Esophagus muscularis mucosa (tissue), 4 donors: ENCODE results near the gene IFIT3. TPM values are rescaled to one million over a fixed set of nuclear protein-coding genes. Genes with fewer than 3 reads are reported as not detected.

ENCODE experiments used
- DNase-seq: peaks from one replicate; pipeline ENCODE4 v3.0.0-alpha.2; 2017; ENCODE audit errors: extremely low spot score
- H3K27ac ChIP-seq, 4 donors: fragments of 200-600 bp; sonication (generic); replicated peaks in 1 of 4; 1 replicate in 3 of 4; 2 replicates in 1 of 4; pipeline ENCODE4 v1.5.1; 2016 to 2019; ENCODE audit warnings: mild to moderate bottlenecking in 1 of 4
- H3K27me3 ChIP-seq, 4 donors: fragments of 200-600 bp; sonication (generic); one replicate each; pipeline versions ENCODE4 v1.5.1 to v1.6.0; 2016 to 2019
- H3K36me3 ChIP-seq, 4 donors: fragments of 200-600 bp; sonication (generic); one replicate each; pipeline ENCODE4 v1.5.1; 2016 to 2019
- H3K4me1 ChIP-seq, 4 donors: fragments of 200-600 bp; sonication (generic); one replicate each; pipeline ENCODE4 v1.5.1; 2016 to 2019
- H3K4me3 ChIP-seq, 4 donors: fragments of 200-600 bp; sonication (generic); 1 replicate in 2 of 4; 2 replicates in 2 of 4; pipeline ENCODE4 v1.5.1; 2016 to 2019; ENCODE audit warnings: mild to moderate bottlenecking in 4 of 4, moderate library complexity in 1 of 4
- H3K9me3 ChIP-seq, 4 donors: fragments of 200-600 bp; sonication (generic); 1 replicate in 3 of 4; 2 replicates in 1 of 4; pipeline ENCODE4 v1.5.1; 2016 to 2019
- EP300 ChIP-seq: sonication (generic); formaldehyde crosslinking; IDR thresholded peaks from one replicate; pipeline ENCODE4 v1.6.1; 2017; ENCODE audit warnings: antibody characterized with exemption
- POLR2A ChIP-seq: fragments of 450-650 bp; IDR thresholded peaks from one replicate; pipeline ENCODE4 v1.6.1; 2017; ENCODE audit warnings: antibody characterized with exemption, moderate library complexity, mild to moderate bottlenecking, low read depth
- POLR2AphosphoS5 ChIP-seq, 2 donors: sonication (generic); formaldehyde crosslinking; IDR thresholded peaks; one replicate each; pipeline ENCODE4 v1.6.1; 2017; ENCODE audit warnings: antibody characterized with exemption in 2 of 2
- WGBS: methylation state at CpG from one replicate; pipeline ENCODE4 v1.1.5; 2018; 5-methylcytosine and 5-hydroxymethylcytosine counted together
- intact Hi-C: fragments of 100-400 bp; cut with DNase I; formaldehyde crosslinking; loops from one replicate; pipeline ENCODE4 v1.15.1; 2023
- total RNA-seq, 4 donors: library from RNA; depleted of rRNA; stranded (reverse); fragments of >200 nt; gene quantifications; one replicate each; pipeline versions ENCODE4 v1.1.0 to v1.2.1, GENCODE V29; 2016
- TF ChIP-seq, protein P1 (sequence below), 3 experiments: fragments of 200-600 bp in 2 of 3; fragments of 450-650 bp in 1 of 3; sonication (generic) in 2 of 3; IDR thresholded peaks; one replicate each; pipeline ENCODE4 v1.5.1; 2017 to 2019; ENCODE audit warnings: antibody characterized with exemption in 3 of 3, mild to moderate bottlenecking in 2 of 3, moderate library complexity in 1 of 3

IFIT3 gene
- total RNA-seq, 4 donors from 2014 or later, result 7.8 to 9.8 (median 8.8) TPM

DNA sequence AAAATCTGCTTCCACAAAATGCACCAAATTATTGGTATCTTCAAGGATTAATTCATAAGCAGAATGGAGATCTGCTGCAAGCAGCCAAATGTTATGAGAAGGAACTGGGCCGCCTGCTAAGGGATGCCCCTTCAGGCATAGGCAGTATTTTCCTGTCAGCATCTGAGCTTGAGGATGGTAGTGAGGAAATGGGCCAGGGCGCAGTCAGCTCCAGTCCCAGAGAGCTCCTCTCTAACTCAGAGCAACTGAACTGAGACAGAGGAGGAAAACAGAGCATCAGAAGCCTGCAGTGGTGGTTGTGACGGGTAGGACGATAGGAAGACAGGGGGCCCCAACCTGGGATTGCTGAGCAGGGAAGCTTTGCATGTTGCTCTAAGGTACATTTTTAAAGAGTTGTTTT lies 12.1 kb downstream of the IFIT3 start:
- DNase-seq, result no peak
- WGBS, result 100% methylated on average over 3 of the region's 4 CpGs
- peaks cover 0 to 34% (median 16%) of the 10 kb centered on the region in 4 donors for H3K36me3 ChIP-seq
- H3K4me3 ChIP-seq, result no peak overlapping the region
- peaks cover 12 to 26% (median 18%) of the 10 kb centered on the region in 4 donors for H3K4me1 ChIP-seq
- intact Hi-C loops, result loop anchor here (5.0 kb wide), 1 partner anchor 32 kb away; no protein-coding TSS in a partner anchor
- no peaks in the 10 kb centered on the region for H3K27me3 ChIP-seq
- no peak overlapping the region for H3K27ac ChIP-seq
- H3K9me3 ChIP-seq, result no peaks in the 10 kb centered on the region
- TF ChIP-seq POLR2AphosphoS5 (IDR thresholded peaks at IDR 0.05), result no peak
- TF ChIP-seq, protein P1, sequence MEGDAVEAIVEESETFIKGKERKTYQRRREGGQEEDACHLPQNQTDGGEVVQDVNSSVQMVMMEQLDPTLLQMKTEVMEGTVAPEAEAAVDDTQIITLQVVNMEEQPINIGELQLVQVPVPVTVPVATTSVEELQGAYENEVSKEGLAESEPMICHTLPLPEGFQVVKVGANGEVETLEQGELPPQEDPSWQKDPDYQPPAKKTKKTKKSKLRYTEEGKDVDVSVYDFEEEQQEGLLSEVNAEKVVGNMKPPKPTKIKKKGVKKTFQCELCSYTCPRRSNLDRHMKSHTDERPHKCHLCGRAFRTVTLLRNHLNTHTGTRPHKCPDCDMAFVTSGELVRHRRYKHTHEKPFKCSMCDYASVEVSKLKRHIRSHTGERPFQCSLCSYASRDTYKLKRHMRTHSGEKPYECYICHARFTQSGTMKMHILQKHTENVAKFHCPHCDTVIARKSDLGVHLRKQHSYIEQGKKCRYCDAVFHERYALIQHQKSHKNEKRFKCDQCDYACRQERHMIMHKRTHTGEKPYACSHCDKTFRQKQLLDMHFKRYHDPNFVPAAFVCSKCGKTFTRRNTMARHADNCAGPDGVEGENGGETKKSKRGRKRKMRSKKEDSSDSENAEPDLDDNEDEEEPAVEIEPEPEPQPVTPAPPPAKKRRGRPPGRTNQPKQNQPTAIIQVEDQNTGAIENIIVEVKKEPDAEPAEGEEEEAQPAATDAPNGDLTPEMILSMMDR (IDR thresholded peaks at IDR 0.05), result no peak
- no peak for TF ChIP-seq EP300
- TF ChIP-seq POLR2A, result no peak

DNA sequence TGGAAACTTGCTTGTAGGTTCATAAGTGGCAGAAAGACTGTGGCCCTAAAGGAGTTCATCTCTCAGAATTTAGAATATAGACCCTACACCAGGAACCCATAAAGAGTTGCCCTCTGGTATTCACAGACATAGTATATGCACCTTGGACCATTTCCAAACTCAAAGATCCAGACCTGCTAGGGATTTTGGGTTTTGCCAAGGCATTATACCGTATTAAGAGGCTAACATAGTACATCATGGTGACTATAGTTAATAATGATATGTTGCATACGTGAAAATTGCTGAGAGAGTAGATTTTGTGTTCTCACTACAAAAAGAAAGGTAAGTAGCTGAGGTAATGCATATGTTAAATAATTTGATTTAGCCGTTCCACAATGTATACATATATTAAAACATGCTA lies 13.9 kb downstream of the IFIT3 start:
- Histone ChIP-seq H3K4me1 (peaks cover 5 to 21% (median 15%) of the 10 kb centered on the region in 4 donors), H3K9me3 (no peaks in the 10 kb centered on the region), H3K27me3 (no peaks in the 10 kb centered on the region), H3K27ac (no peak overlapping the region), H3K36me3 (peaks cover 0 to 34% (median 16%) of the 10 kb centered on the region in 4 donors), H3K4me3 (no peak overlapping the region)
- TF ChIP-seq POLR2AphosphoS5 (IDR thresholded peaks at IDR 0.05) (no peak), POLR2A (no peak), EP300 (no peak)
- TF ChIP-seq, protein P1 (IDR thresholded peaks at IDR 0.05), result no peak
- DNase-seq, result no peak
- 80% methylated on average over 3 of the region's 3 CpGs for WGBS
- intact Hi-C loops, result no loop called here

DNA sequence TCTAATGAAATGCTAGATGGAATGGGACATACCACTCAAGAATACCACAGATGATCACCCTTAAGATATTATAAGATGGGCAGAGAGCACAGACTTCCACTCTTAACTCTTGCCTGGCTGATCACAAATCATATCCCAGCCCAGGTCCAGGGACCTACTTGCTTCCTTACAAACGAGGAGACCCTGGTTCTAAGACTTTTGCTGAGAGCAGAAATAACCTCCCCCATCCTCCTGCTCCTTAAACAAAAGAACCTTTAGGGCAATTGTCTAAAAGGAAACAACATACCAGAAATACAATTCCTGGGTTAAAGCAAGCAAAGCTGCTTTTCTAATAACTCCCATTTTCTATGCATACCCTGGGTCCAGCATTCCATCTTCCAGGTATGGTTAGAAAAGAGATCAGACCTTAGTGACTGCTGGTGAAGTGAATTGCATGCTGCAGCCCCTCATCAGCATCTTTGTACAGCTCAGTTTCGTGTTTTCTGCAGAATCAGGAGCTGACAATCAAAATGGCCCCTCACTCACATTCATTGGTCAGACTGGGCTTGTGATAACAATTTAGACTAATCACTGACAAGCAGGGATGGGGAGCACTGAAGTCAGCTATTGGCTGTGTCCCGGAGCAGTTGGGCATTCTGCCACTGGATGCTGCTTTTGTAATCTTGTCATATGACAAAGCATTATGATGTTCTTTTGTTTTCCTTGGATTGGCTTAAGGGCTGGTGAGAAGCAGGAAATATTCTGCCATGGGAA lies 14.6 kb downstream of the IFIT3 start:
- 55% methylated on average over 3 of the region's 3 CpGs for WGBS
- no peaks in the 10 kb centered on the region for H3K9me3 ChIP-seq
- no peak overlapping the region for H3K4me3 ChIP-seq
- peaks cover 0 to 33% (median 16%) of the 10 kb centered on the region in 4 donors for H3K36me3 ChIP-seq
- TF ChIP-seq POLR2A (no peak), POLR2AphosphoS5 (IDR thresholded peaks at IDR 0.05) (no peak), EP300 (no peak)
- TF ChIP-seq, protein P1 (IDR thresholded peaks at IDR 0.05), result no peak
- no peaks in the 10 kb centered on the region for H3K27me3 ChIP-seq
- DNase-seq, result no peak
- intact Hi-C loops, result no loop called here
- H3K27ac ChIP-seq, result no peak overlapping the region
- peaks cover 10 to 24% (median 22%) of the 10 kb centered on the region in 4 donors for H3K4me1 ChIP-seq

DNA sequence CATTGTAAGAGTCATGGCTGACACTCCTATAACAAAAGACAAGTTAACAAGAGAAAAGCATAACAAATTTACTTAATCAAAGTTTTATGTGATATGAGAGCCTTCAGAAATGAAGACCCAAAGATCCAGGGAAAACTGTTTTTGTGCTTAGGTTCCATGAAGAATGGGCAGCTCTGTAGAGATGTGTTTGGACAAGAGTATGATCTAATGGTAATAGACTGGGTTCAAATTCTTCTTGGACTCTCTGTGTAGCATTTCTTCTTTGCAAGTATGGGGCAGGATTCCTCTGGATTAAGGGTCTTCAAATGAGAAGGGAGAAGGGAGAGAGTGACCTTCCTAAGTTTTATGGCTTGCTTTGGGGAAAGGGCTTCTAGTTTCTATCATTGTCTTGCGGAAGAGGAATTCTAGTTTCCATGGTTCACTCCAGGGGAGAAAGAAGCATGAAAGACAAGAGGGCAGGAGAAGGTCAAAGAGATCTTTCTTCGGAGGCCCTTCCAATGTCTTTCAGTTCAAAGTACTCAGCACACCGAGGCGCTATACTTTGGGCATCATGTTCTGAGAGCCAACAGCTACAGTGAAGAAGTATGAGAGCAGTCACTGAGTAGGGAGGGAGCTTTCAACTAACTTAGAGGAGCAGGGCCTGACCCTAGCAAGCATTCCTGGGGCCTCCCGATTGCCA lies 15.4 kb downstream of the IFIT3 start:
- TF ChIP-seq POLR2AphosphoS5 (IDR thresholded peaks at IDR 0.05), result no peak
- TF ChIP-seq, protein P1 (IDR thresholded peaks at IDR 0.05), result no peak
- no peak for TF ChIP-seq EP300
- TF ChIP-seq POLR2A, result no peak
- intact Hi-C loops, result no loop called here
- H3K27ac ChIP-seq, result no peak overlapping the region
- 92% methylated on average over 5 of the region's 5 CpGs for WGBS
- H3K4me1 ChIP-seq, result peaks cover 15 to 29% (median 24%) of the 10 kb centered on the region in 4 donors
- H3K27me3 ChIP-seq, result no peaks in the 10 kb centered on the region
- H3K4me3 ChIP-seq, result no peak overlapping the region
- H3K9me3 ChIP-seq, result no peaks in the 10 kb centered on the region
- H3K36me3 ChIP-seq, result peaks cover 0 to 25% (median 15%) of the 10 kb centered on the region in 4 donors
- no peak for DNase-seq
